HCEC 1CT (cell line): ENCODE results near the gene MOB2.

ENCODE experiments used
- DNase-seq: peaks from one replicate; pipeline ENCODE4 v3.0.0-alpha.2; 2017

MOB2 gene

GRCh38 chr11:1502954-1503707 is 16.6 kb upstream of the MOB2 start:
- no peak for DNase-seq

GRCh38 chr11:1502168-1502953 is 15.8 kb upstream of the MOB2 start:
- no peak for DNase-seq

DNA sequence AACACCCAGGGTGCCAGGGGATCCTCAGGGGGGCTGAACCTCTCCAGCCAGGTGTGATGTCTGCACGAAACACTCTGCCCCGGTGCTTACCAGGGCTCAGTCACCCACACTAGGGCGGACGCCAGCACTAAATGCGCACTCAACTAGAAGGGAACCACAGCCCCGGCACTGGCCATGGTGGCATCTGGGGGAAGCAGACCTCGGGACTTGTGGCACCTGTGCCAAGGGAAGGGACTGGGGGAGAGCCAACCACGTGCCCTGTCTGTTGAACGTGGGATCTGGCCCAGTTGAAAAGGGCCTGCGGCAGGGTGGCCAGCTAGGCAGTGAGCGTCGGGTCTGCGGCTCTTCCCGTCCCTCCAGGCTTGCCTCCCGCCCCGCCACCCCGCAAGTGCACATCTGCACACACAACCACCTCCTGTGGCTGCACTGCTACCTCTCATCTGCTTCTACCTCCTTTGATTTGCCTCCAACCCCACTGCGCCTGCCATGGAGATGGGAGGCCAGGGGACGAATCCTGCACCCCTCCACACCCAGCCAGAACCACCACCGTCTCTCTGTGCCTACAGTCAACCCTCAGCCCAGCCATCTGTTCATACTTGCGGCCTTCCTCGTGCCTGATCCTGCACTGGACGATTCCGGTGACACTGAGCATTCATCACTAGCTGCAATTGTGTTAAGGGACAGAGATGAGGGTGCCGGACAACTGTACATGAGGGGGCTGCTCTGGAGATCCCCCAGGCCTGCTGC is 15.0 kb upstream of the MOB2 start:
- DNase-seq = no peak

- no peak for DNase-seq
Observed at GRCh38 chr11:1500466-1501420, 14.2 kb upstream of the MOB2 start.

- no peak for DNase-seq
Observed at GRCh38 chr11:1499899-1500298, 13.3 kb upstream of the MOB2 start.

DNA sequence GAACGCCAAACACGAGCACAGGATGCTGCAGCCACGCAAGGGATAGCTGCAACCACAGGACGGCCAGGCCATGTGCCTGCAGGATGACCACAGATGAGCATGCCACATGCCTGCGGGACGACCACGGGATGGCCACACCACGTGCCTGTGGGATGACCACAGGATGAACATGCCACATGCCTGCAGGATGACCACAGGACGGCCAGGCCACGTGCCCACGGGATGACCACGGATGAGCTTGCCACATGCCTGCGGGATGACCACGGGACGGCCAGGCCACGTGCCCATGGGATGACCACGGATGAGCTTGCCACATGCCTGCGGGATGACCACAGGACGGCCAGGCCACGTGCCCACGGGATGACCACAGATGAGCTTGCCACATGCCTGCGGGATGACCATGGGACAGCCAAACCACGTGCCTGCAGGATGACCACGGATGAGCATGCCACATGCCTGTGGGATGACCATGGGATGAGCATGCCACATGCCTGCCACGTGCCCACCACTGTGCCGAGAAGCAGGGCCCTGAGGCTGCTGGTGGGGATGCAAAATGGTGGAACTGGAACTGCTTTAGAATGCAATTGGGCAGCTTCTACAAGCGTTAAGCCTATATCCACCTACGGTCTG is 12.8 kb upstream of the MOB2 start:
- DNase-seq = no peak

DNA sequence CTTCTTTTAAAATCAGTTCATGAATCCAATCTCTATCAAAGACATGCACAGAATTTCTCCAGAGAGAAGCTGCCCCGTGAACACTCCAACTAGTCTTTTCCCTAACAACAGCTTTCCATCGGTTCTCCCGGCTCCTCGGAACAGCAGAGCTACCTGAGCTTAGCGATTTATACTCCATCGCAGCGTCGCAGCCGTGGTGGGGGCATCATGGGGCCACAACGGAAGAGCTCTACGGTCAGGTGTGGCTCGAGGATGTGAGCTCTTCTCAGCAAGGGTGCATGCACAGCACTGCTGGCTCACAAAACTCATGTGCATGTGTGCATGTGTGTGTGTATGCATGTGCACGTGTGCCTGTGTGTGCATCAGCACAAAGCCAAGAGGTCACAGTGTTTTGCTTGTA is 11.7 kb upstream of the MOB2 start:
- DNase-seq = no peak

DNA sequence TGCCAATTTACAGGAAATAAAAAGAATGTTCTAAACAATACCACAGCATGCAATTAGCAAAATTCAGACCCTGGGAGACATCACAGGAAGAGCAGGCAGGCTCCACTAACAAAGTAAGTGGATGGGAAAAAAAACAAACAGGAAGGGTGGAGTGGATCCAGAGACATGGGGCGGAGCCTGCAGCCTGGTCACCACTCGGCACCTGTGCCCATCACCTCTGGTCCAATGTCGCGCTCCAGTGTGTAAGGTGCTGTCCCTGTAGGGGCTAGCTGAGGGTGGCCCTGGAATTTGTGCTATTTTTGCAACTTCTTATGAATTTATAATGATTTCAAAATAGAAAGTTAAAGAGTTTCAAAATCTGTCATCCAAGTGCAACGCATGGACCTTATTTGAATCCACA is 11.0 kb upstream of the MOB2 start:
- DNase-seq = no peak

DNA sequence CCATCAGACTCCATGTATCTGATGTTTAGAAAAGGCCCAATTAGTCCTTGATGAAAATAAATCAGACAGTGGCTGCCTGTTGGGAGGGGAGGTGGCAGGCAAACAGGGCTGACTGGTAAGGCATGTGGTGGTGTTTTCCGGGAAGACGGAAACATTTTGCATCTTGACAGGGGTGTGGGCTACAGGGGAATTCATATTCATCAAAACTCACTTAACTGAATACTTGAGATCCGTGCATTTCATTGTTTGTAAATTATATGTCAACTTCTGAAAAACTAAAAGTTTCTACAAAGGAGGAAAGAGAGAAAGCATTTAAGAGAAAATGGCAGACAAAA is 10.1 kb upstream of the MOB2 start:
- no peak for DNase-seq

DNA sequence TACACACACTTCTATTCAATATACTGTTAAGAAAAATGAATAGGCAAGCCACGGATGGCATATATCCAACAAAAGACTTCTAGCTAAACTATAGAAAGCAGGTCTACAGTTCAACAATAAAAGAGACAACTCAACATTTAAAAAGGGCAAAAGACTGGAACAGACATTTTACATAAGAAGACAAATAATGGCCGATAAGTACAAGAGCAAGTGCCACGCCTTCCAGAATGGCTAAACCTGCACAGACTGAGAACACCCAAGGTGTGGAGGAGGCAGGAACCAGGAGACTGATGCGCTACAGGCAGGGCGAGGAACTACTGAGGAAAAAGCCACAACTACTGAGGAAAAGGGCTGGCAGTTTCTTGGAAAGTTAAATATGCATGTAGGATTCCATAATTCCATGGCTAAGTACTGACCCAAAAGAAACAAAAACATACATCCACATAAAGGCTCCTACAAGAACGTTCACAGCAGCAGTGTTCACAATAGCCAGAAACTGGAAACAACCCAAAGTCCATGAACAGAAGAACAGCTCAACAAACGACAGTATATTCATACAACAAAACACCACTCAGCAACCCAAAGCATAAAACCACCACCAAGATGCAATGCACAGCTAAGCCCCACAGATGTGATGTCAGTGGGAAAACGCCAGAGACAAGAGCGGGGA is 9.6 kb upstream of the MOB2 start:
- no peak for DNase-seq

DNA sequence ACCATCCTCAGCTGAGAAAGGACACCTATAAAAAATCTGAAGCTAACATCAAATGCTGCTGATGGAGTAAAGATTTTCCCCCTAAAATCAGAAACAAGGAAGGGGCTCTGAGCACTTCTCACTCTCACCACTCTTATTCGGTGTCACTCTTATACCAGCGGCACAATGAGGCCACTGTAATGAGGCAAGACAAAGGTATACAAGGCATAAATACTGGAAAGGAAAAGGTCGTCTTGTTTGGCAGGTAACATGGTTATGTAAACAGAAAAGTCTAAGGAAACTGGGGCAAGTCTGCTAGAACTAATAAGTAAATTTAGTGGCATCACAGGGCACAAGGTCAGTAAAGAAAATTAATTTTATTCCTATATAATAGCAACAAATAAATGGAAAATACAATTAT is 8.1 kb upstream of the MOB2 start:
- DNase-seq = no peak

DNA sequence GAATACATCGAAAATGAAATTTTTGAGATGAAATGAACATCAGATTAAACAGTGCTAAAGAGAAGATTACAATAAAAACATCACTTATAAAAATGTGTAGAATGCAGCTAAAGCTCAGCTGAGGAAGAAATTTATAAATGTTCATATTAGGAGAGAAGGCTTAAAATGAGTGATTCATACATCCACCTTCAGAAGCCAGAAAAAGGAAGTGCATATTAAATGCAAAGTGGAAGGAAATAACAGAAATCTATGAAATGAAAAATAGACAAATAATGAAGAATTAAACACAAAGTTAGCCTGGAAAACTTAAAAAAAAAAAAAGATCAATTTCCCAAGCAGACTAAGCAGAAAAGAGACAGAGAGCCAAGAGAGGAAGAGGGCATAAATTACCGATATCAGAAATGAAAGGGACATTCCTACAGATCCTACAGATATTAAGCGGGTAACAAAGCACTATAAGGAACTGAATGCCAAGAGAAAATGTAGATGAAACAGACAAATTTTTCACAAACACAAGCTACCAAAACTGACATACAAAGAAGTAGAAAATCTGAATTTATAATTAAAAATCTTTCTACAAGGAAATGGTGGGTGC is 7.2 kb upstream of the MOB2 start:
- no peak for DNase-seq

GRCh38 chr11:1491379-1491778 is 4.8 kb upstream of the MOB2 start:
- no peak for DNase-seq

GRCh38 chr11:1490651-1491050 is 4.1 kb upstream of the MOB2 start:
- DNase-seq = no peak

DNA sequence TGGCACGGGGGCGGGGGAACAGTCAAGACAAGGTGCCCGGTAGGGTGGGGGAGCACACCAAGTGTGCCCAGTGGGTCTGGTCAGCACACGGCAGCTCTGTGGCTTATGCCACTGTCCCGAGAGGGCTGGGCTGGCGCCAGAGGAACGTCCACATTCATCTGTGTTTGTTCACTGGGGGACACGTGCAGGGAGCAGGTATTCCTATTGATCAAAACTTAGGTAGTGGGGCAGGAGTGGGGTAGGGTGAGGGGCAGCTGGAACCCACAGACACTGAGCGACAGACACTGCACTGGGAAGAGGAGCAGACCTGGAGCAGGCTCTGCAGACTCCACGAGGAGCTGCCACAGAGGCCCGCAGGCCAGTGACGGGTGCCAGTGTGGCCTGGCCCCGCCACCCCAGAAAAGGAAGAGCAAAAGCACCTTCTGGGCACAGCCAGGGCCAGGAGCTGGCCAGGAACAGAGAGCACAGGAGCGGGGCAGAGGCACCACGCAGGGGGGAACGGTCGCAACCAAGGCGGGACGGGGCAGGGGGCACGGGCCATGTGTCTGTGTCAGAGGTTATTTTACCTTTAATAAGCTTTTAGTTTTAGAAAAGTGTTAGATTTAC is 2.1 kb upstream of the MOB2 start:
- no peak for DNase-seq

DNA sequence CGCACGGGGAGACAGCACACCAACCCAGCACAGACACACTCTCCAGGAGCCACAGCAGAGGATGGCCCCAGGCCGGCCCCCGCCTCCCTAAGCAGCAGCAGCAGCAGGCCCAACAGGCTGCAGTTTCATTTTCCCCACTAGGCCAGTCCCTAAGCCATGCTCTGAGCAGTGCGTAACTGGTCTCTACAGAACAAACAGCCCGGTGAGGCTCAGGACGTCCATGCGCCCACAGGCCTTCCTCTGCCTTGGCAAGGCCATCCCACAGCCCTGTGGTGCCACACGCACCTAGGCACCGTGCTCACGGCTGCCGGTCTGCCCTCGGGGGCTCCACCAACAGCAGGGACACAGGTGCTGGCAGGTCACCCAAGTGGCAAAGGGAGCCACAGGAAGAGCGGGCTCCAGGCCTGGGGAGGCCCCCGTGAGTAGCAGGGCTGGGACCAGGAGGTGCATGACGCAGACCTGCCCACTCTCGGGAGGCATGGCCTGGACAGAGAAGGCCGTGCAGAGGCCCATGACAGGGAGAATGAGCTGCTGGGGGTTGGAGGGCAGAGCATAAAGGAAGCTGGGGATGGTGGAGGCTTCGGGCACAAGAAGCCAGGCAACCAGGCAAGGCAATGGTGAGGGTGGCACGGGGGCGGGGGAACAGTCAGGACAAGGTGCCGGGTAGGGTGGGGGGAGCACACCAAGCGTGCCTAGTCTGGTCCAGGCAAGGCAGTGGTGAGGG is 1.4 kb upstream of the MOB2 start:
- no peak for DNase-seq

- DNase-seq = no peak
Observed at GRCh38 chr11:1487091-1487850, 692 bp upstream of the MOB2 start.

GRCh38 chr11:1485504-1485885 is 1.1 kb downstream of the MOB2 start:
- no peak for DNase-seq
